Panc1 (cell line): ENCODE results near the gene PCSK5.

Experiments used
- POLR2AphosphoS5 ChIP-seq: IDR thresholded peaks from 2 replicates; pipeline ENCODE4 v1.6.1; 2012; ENCODE audit warnings: mild to moderate bottlenecking, low read depth, low read length, moderate library complexity
- TCF7L2 ChIP-seq: IDR thresholded peaks from 2 replicates; pipeline ENCODE4 v1.6.1; 2011; ENCODE audit warnings: mild to moderate bottlenecking, low read depth, low read length, inconsistent platforms
- TF ChIP-seq, protein P1 (sequence below): fragments of 450-650 bp; IDR thresholded peaks from 2 replicates; pipeline ENCODE4 v1.5.1; 2017; ENCODE audit warnings: mild to moderate bottlenecking
- TF ChIP-seq, protein P2 (sequence below), 2 experiments: IDR thresholded peaks; 2 replicates each; pipeline ENCODE4 v1.6.1; 2011 to 2012; ENCODE audit warnings: low read depth in 2 of 2, control low read depth in 1 of 2, low read length in 1 of 2, mild to moderate bottlenecking in 1 of 2, moderate library complexity in 1 of 2; ENCODE audit not compliant: insufficient read depth in 1 of 2

DNA sequence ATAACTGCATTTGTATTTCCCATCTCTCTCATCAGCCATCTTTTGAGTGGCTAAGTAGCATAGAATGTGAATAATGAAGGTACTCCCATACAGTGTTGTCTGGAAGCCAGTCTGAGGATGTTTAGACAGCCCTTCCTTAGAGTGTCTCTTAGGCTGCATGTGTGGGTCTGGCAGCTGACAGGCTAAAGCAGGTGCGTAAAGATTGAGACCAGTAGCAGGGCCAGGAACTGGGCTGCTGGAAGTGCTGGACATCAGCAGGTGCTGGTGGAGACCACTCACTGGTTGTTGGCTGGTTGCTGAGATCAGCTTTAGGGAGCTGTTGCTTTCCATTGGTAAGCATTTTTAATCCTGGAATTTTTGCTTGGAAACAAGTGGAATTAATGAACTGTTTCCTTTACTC lies 197.5 kb downstream of the PCSK5 start:
- TF ChIP-seq TCF7L2 (no peak), POLR2AphosphoS5 (no peak)
- TF ChIP-seq, protein P1, sequence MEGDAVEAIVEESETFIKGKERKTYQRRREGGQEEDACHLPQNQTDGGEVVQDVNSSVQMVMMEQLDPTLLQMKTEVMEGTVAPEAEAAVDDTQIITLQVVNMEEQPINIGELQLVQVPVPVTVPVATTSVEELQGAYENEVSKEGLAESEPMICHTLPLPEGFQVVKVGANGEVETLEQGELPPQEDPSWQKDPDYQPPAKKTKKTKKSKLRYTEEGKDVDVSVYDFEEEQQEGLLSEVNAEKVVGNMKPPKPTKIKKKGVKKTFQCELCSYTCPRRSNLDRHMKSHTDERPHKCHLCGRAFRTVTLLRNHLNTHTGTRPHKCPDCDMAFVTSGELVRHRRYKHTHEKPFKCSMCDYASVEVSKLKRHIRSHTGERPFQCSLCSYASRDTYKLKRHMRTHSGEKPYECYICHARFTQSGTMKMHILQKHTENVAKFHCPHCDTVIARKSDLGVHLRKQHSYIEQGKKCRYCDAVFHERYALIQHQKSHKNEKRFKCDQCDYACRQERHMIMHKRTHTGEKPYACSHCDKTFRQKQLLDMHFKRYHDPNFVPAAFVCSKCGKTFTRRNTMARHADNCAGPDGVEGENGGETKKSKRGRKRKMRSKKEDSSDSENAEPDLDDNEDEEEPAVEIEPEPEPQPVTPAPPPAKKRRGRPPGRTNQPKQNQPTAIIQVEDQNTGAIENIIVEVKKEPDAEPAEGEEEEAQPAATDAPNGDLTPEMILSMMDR: no peak
- TF ChIP-seq, protein P2, sequence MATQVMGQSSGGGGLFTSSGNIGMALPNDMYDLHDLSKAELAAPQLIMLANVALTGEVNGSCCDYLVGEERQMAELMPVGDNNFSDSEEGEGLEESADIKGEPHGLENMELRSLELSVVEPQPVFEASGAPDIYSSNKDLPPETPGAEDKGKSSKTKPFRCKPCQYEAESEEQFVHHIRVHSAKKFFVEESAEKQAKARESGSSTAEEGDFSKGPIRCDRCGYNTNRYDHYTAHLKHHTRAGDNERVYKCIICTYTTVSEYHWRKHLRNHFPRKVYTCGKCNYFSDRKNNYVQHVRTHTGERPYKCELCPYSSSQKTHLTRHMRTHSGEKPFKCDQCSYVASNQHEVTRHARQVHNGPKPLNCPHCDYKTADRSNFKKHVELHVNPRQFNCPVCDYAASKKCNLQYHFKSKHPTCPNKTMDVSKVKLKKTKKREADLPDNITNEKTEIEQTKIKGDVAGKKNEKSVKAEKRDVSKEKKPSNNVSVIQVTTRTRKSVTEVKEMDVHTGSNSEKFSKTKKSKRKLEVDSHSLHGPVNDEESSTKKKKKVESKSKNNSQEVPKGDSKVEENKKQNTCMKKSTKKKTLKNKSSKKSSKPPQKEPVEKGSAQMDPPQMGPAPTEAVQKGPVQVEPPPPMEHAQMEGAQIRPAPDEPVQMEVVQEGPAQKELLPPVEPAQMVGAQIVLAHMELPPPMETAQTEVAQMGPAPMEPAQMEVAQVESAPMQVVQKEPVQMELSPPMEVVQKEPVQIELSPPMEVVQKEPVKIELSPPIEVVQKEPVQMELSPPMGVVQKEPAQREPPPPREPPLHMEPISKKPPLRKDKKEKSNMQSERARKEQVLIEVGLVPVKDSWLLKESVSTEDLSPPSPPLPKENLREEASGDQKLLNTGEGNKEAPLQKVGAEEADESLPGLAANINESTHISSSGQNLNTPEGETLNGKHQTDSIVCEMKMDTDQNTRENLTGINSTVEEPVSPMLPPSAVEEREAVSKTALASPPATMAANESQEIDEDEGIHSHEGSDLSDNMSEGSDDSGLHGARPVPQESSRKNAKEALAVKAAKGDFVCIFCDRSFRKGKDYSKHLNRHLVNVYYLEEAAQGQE (IDR thresholded peaks at IDR 0.05; ENCODE audit: insufficient read depth in 1 of 2, low read depth in 2 of 2, low read length in 1 of 2): no peak
